Muscle layer of colon (tissue), 2 donors: ENCODE results near the gene SCAP.
"Not testable (repeated sequence)": the region's sequence is repeated elsewhere in the genome, so short reads cannot be mapped to it uniquely, and the experiment has no call there.

ENCODE experiments used
- H3K27ac ChIP-seq: one replicate; pipeline ENCODE4 v1.7.0; 2013; ENCODE audit warnings: low read depth, mild to moderate bottlenecking, low read length, moderate library complexity
- H3K27me3 ChIP-seq, 2 donors: one replicate each; pipeline ENCODE4 v1.7.0; 2013; ENCODE audit warnings: low read length in 2 of 2, mild to moderate bottlenecking in 2 of 2; ENCODE audit not compliant: insufficient read depth in 2 of 2, control insufficient read depth in 1 of 2
- H3K36me3 ChIP-seq: one replicate; pipeline ENCODE4 v1.7.0; 2013; ENCODE audit warnings: mild to moderate bottlenecking, low read length; ENCODE audit not compliant: insufficient read depth
- H3K4me1 ChIP-seq: one replicate; pipeline ENCODE4 v1.7.0; 2013; ENCODE audit warnings: mild to moderate bottlenecking, low read length; ENCODE audit not compliant: insufficient read depth
- H3K4me3 ChIP-seq, 2 donors: one replicate each; pipeline ENCODE4 v1.7.0; 2013; ENCODE audit warnings: low read length in 2 of 2, low read depth in 1 of 2, mild to moderate bottlenecking in 1 of 2, moderate library complexity in 1 of 2
- H3K9ac ChIP-seq: one replicate; pipeline ENCODE4 v1.7.0; 2013; ENCODE audit warnings: low read length
- H3K9me3 ChIP-seq: one replicate; pipeline ENCODE4 v1.7.0; 2013; ENCODE audit warnings: mild to moderate bottlenecking, low read length
- donor health status: abdominal sarcoma.
- donor health status: Adenocarcinoma of cecum.

Gene SCAP

DNA sequence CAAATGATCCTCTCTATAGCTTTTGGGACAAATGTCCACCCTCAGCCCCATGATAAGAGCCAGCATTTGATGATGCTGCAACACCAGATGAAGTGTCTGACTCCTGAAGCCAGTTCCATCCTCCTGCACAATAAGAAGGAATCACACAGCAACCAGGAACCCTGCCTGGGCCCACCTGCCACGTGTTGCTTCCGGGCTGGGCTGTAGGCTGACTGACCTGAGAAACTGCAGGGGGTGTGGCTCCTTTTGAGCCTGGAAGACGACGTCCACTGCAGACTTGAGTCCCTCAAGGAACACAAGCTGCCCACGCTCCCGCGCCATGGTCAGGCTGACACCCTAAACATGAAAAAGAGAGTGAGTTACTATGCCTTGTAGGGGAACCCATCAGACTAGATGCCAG is 28.4 kb upstream of the SCAP start:
- H3K9me3 ChIP-seq: no peaks in the 10 kb centered on the region
- H3K9ac ChIP-seq: no peak overlapping the region
- H3K4me3 ChIP-seq: no peak overlapping the region
- no peaks in the 10 kb centered on the region for H3K4me1 ChIP-seq
- peaks cover 33% of the 10 kb centered on the region for H3K36me3 ChIP-seq
- no peak overlapping the region for H3K27ac ChIP-seq
- H3K27me3 ChIP-seq: no peaks in the 10 kb centered on the region

- H3K27me3 ChIP-seq: no peaks in the 10 kb centered on the region
- H3K27ac ChIP-seq: no peak overlapping the region
- no peak overlapping the region for H3K4me3 ChIP-seq
- peaks cover 41% of the 10 kb centered on the region for H3K36me3 ChIP-seq
- no peaks in the 10 kb centered on the region for H3K4me1 ChIP-seq
- H3K9me3 ChIP-seq: no peaks in the 10 kb centered on the region
- H3K9ac ChIP-seq: no peak overlapping the region
These were observed 27.3 kb upstream of the SCAP start for GRCh38 chr3:47503033-47503432.

GRCh38 chr3:47496892-47497291 is 21.2 kb upstream of the SCAP start:
- peaks cover 37% of the 10 kb centered on the region for H3K36me3 ChIP-seq
- no peaks in the 10 kb centered on the region for H3K9me3 ChIP-seq

DNA sequence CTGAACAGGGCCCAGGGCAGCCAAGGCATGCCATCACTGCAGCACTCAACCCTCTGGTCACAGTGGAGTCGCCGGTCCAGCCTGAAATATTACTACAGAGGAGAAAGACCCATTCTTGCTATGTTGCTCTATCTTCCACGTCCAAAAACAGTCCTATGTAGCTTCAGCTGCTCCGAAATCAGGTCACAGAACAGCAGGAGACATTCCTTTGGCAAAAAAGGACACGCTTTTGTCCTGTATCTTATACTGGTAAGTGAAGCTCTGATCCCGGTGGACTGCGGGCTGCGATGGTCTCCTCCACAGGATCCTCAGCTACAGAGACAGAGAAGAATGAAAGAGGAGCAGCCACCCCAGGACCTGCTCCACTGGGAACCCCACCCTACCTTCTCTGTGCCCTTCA is 20.1 kb upstream of the SCAP start:
- no peak overlapping the region for H3K27ac ChIP-seq
- H3K36me3 ChIP-seq: peaks cover 29% of the 10 kb centered on the region
- H3K9ac ChIP-seq: no peak overlapping the region
- no peaks in the 10 kb centered on the region for H3K4me1 ChIP-seq
- H3K4me3 ChIP-seq: no peak overlapping the region
- no peaks in the 10 kb centered on the region for H3K9me3 ChIP-seq
- no peaks in the 10 kb centered on the region for H3K27me3 ChIP-seq

More at GRCh38 chr3:47496892-47497291, 21.2 kb upstream of the SCAP start:
- H3K27ac ChIP-seq: no peak overlapping the region
- H3K4me3 ChIP-seq: no peak overlapping the region
- no peak overlapping the region for H3K9ac ChIP-seq
- no peaks in the 10 kb centered on the region for H3K27me3 ChIP-seq
- H3K4me1 ChIP-seq: no peaks in the 10 kb centered on the region

- no peaks in the 10 kb centered on the region for H3K9me3 ChIP-seq
- peaks cover 24% of the 10 kb centered on the region for H3K36me3 ChIP-seq
- H3K27me3 ChIP-seq: no peaks in the 10 kb centered on the region
- no peaks in the 10 kb centered on the region for H3K4me1 ChIP-seq
- no peak overlapping the region for H3K9ac ChIP-seq
- H3K27ac ChIP-seq: no peak overlapping the region
- no peak overlapping the region for H3K4me3 ChIP-seq
These were observed 19.4 kb upstream of the SCAP start for GRCh38 chr3:47495111-47495510.

DNA sequence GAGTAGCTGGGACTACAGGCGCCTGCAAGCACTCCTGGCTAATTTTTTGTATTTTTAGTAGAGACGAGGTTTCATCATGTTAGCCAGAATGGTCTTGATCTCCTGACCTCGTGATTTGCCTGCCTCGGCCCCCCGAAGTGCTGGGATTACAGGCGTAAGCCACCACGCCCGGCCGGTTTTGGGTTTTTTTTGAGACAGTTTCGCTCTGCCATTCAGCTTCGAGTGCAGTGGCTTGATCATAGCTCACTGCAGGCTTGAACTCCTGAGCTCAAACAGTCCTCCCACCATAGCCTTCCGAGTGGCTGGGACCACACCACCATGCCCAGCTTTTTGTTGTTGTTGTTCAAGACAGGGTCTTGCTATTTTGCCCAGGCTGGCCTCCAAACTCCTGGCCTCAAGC is 16.0 kb upstream of the SCAP start:
- H3K27me3 ChIP-seq: no peaks in the 10 kb centered on the region
- H3K9me3 ChIP-seq: no peaks in the 10 kb centered on the region
- peaks cover 11% of the 10 kb centered on the region for H3K36me3 ChIP-seq
- H3K27ac ChIP-seq: no peak overlapping the region
- no peak overlapping the region for H3K4me3 ChIP-seq
- no peaks in the 10 kb centered on the region for H3K4me1 ChIP-seq
- no peak overlapping the region for H3K9ac ChIP-seq

- H3K36me3 ChIP-seq: peaks cover 11% of the 10 kb centered on the region
These were observed 15.4 kb upstream of the SCAP start for GRCh38 chr3:47491186-47491585.

GRCh38 chr3:47487265-47487664 is 11.5 kb upstream of the SCAP start:
- Histone ChIP-seq H3K27ac (no peak overlapping the region), H3K36me3 (no peaks in the 10 kb centered on the region), H3K4me1 (no peaks in the 10 kb centered on the region), H3K27me3 (no peaks in the 10 kb centered on the region), H3K9me3 (no peaks in the 10 kb centered on the region), H3K4me3 (no peak overlapping the region), H3K9ac (no peak overlapping the region)

More at GRCh38 chr3:47491186-47491585, 15.4 kb upstream of the SCAP start:
- Histone ChIP-seq H3K4me1 (no peaks in the 10 kb centered on the region), H3K27me3 (no peaks in the 10 kb centered on the region), H3K27ac (no peak overlapping the region), H3K9me3 (no peaks in the 10 kb centered on the region), H3K9ac (no peak overlapping the region), H3K4me3 (no peak overlapping the region)

DNA sequence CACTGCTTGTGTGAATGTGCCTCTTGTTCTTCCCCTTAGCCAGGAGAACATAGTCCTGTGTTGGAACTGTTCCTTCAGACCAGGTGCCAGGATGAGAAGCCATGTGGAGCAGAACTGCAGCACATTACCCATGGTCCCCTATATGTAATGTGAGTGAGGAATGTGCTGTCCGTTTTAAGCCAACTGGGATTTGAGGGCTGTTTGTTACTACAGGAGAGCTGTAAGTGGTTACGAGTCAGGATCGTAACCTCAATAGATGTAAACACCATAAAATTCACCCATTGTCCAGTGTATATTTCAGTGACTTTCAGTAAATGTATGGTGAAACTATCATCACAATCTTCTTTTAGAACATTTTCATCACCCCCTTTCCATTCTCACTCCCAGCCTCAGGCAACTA is 10.1 kb upstream of the SCAP start:
- H3K9me3 ChIP-seq: no peaks in the 10 kb centered on the region
- H3K9ac ChIP-seq: no peak overlapping the region
- no peak overlapping the region for H3K4me3 ChIP-seq
- H3K27me3 ChIP-seq: no peaks in the 10 kb centered on the region
- no peaks in the 10 kb centered on the region for H3K36me3 ChIP-seq
- no peak overlapping the region for H3K27ac ChIP-seq
- no peaks in the 10 kb centered on the region for H3K4me1 ChIP-seq

DNA sequence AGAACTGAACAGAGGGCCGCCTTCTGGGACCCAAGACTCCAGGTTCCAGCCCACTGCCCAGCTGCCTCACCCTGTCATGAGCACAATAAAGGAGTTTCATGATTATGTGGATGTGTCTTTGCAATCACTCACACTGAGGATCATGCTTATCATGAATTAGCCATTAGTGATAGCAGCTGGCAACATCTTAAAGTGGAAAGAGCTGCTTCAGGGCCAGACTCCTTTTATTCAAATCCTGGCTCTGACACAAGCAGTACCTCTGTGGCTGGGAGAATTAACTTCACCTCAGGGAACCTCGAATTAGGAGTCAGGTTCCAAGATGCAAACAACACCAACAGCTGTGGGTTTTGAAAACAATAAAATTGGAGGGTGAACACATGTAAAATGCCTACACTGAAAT is 6.6 kb upstream of the SCAP start:
- Histone ChIP-seq H3K4me1 (no peaks in the 10 kb centered on the region), H3K9ac (no peak overlapping the region), H3K27ac (no peak overlapping the region), H3K36me3 (no peaks in the 10 kb centered on the region), H3K27me3 (no peaks in the 10 kb centered on the region), H3K9me3 (no peaks in the 10 kb centered on the region), H3K4me3 (no peak overlapping the region)

- not testable (repeated sequence) for H3K36me3 ChIP-seq, H3K27me3 ChIP-seq, H3K9me3 ChIP-seq, H3K4me3 ChIP-seq, H3K27ac ChIP-seq, H3K4me1 ChIP-seq, H3K9ac ChIP-seq
These were observed 6.0 kb upstream of the SCAP start for GRCh38 chr3:47481763-47482162.

GRCh38 chr3:47480267-47480666 is 4.5 kb upstream of the SCAP start:
- not testable (repeated sequence) for H3K27me3 ChIP-seq, H3K36me3 ChIP-seq, H3K27ac ChIP-seq, H3K4me1 ChIP-seq, H3K9me3 ChIP-seq, H3K4me3 ChIP-seq, H3K9ac ChIP-seq
